Heart right ventricle (tissue), 16 donors: Measurements from ENCODE around the gene ADAMTS2. TPM values are rescaled to one million over a fixed set of nuclear protein-coding genes. Genes with fewer than 3 reads are reported as not detected.

Experiments used
- ATAC-seq, 8 donors: fragments of 200-7000 bp; cut with Tn5 transposase; one replicate each; pipeline ENCODE4 v1.9.1; 2020; ENCODE audit warnings: mild to moderate bottlenecking in 8 of 8, moderate library complexity in 8 of 8, moderate number of reproducible peaks in 1 of 8
- DNase-seq, 2 donors: peaks; one replicate each; pipeline ENCODE4 v3.0.0-alpha.2; 2020
- H3K27ac ChIP-seq, 10 donors: fragments of 200-600 bp; sonication (generic) in 2 of 10; one replicate each; pipeline versions ENCODE4 v1.5.0 to v1.8.0; 2020 to 2022; ENCODE audit warnings: mild to moderate bottlenecking in 3 of 10
- H3K27me3 ChIP-seq, 7 donors: fragments of 200-600 bp; one replicate each; pipeline ENCODE4 v1.8.0; 2021 to 2022; ENCODE audit warnings: mild to moderate bottlenecking in 2 of 7
- H3K36me3 ChIP-seq, 9 donors: fragments of 200-600 bp; sonication (generic) in 1 of 9; one replicate each; pipeline versions ENCODE4 v1.5.0 to v1.8.0; 2020 to 2022; ENCODE audit warnings: mild to moderate bottlenecking in 2 of 9
- H3K4me1 ChIP-seq, 9 donors: fragments of 200-600 bp; sonication (generic) in 1 of 9; one replicate each; pipeline versions ENCODE4 v1.5.0 to v1.8.0; 2020 to 2022; ENCODE audit warnings: mild to moderate bottlenecking in 4 of 9
- H3K4me3 ChIP-seq, 10 donors: fragments of 200-600 bp; sonication (generic) in 2 of 10; one replicate each; pipeline versions ENCODE4 v1.5.0 to v1.8.0; 2020 to 2022; ENCODE audit warnings: mild to moderate bottlenecking in 7 of 10, moderate library complexity in 2 of 10
- H3K9me3 ChIP-seq, 11 donors: fragments of 200-600 bp in 10 of 11; sonication (generic) in 2 of 11; one replicate each; pipeline versions ENCODE4 v1.5.0 to v1.8.0; 2013 to 2022; ENCODE audit warnings: mild to moderate bottlenecking in 2 of 11, control low read depth in 1 of 11, moderate library complexity in 1 of 11
- CTCF ChIP-seq, 9 donors: fragments of 200-600 bp; sonication (generic) in 2 of 9; IDR thresholded peaks; one replicate each; pipeline versions ENCODE4 v1.5.0 to v1.8.0; 2021 to 2022; ENCODE audit warnings: antibody characterized with exemption in 9 of 9, mild to moderate bottlenecking in 5 of 9, moderate library complexity in 1 of 9
- whole genome bisulfite sequencing, 2 donors: extraction: QIAGEN DNeasy Blood & Tissue Kit; methylation state at CpG; one replicate each; pipeline ENCODE4 v1.1.7; 2013; ENCODE audit warnings: inconsistent platforms in 1 of 2; 5-methylcytosine and 5-hydroxymethylcytosine counted together
- intact Hi-C, 10 donors: fragments of 100-400 bp; cut with DNase I; formaldehyde crosslinking; loops; one replicate each; pipeline versions ENCODE4 v1.11.1 to v1.14.2; 2022
- polyA plus RNA-seq, 2 donors: library from polyadenylated mRNA; stranded (reverse); fragments of 200-250 nt; gene quantifications; one replicate each; pipeline ENCODE4 v1.2.3, GENCODE V29; 2013
- total RNA-seq, 10 donors: library from RNA; stranded (reverse); fragmentation: NEBNext Ultra II Directional in 3 of 10; extraction: Animal tissue kit (Norgen Biotek cat#: 25700) in 3 of 10; gene quantifications; one replicate each; pipeline versions ENCODE4 v1.2.1 to v1.2.4, GENCODE V29; 2021 to 2023
- donor health status: Arrhythmogenic right ventricular cardiomyopathy.
- donor health status: ischemic (EF 13 %, LVEDD 7.1; RV severe dilation, severe dysfunction).
- donor health status: healthy with polysubstance abuse.
- donor health status: DM: no; HTN: yes; CAD: no.
- donor health status: DM: no; HTN: no; CAD: no.
- donor health status: ischemic (EF 25% LVEDD 6.9; RV normal size, moderate dysfunction).
- donor health status: ischemic (EF 25% LVEDD 5.7; RV mildly dilated, moderate dysfunction).
- donor health status: healthy.
- donor health status: DM: yes; HTN: yes; CAD: no.
- donor health status: Ischemic cardiomyopathy.
- donor health status: ischemic (EF 35%, LVEDD 5.7; RV mildly dilated, moderate dysfunction).
- donor health status: nonischemic (EF 11% LVEDD 7.7; RV severe dilation, severe dysfunction).
- donor health status: DM: yes; HTN: yes; CAD: no.
- donor health status: PGD.
- donor health status: ischemic (EF 29% LVEDD 5.4; RV normal size, mild dysfunction).
- donor health status: nonischemic (EF 23%, LVEDD 6.1; RV moderate dilation, normal function).

The ADAMTS2 gene
- total and polyA plus RNA-seq, 12 donors = 1.7 to 13.5 (median 3.9) TPM

DNA sequence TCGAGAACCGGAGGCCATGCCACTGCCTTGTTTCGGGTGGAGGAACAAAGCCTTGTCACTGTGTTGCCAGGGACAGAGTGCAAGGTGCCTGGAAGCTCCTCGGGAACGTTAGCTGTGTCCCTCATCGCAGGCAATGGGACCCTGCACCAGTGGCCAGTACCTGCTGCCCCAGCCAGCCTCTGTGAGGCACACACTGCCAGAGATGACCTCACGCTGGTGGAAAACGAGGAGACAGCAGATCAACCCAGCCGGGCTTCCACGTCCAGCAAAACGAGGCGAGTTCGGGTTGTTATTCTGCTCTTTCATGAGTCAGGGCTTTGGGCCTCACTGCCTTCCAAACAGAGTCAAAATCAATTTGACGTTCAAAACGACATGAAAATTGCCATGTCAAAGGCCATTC, 104.1 kb downstream of the ADAMTS2 start:
- WGBS, 2 donors = 74 to 76% methylated on average over 15 of the region's 15 CpGs
- Histone ChIP-seq H3K27ac (peak overlapping the region in 1 of 10 donors; percentile 38), H3K4me3 (no peak overlapping the region), H3K4me1 (peaks cover 0 to 39% (median 11%) of the 10 kb centered on the region in 9 donors), H3K9me3 (peaks cover 0 to 18% (median 3%) of the 10 kb centered on the region in 11 donors), H3K27me3 (peaks cover 0 to 15% (median 0%) of the 10 kb centered on the region in 7 donors), H3K36me3 (no peaks in the 10 kb centered on the region)
- intact Hi-C loops = no loop called here
- no peak for TF ChIP-seq CTCF (IDR thresholded peaks at IDR 0.05)
- DNase-seq (no peak), ATAC-seq (peak in 3 of 8 donors; percentile 20 to 31 (median 20))

DNA sequence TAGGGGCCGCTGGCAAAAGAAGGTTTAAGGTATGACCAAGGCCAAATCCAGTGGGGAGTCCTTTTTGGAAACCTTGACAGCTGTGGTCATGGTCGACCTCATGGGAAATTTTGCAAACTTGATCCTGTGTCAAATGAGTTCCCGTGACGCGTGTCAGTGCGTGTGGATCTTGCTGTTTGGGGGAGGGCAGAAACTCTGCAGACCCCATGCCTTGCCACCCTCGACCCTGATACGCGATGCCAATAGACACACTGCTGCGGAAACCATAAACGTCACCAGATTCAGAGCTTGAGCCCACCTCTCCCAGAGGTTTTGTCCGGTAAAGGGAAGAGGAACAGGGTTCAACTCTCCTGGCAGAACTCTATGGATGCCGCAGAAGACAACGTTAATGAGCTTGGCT, 104.7 kb downstream of the ADAMTS2 start:
- no peak for DNase-seq
- H3K4me3 ChIP-seq = no peak overlapping the region

GRCh38 chr5:179239256-179240135, 105.8 kb downstream of the ADAMTS2 start:
- Histone ChIP-seq H3K9me3 (peaks cover 0 to 14% (median 0%) of the 10 kb centered on the region in 11 donors), H3K4me1 (peaks cover 0 to 39% (median 11%) of the 10 kb centered on the region in 9 donors), H3K27ac (no peak overlapping the region), H3K36me3 (no peaks in the 10 kb centered on the region), H3K27me3 (peaks cover 0 to 22% (median 0%) of the 10 kb centered on the region in 7 donors), H3K4me3 (no peak overlapping the region)
- DNase-seq = no peak
- intact Hi-C loops = no loop called here
- ATAC-seq = no peak
- no peak for TF ChIP-seq CTCF (IDR thresholded peaks at IDR 0.05)
- WGBS, 2 donors = 92% methylated on average over 23 of the region's 23 CpGs

More for the DNA sequence above, 104.7 kb downstream of the ADAMTS2 start:
- H3K9me3 ChIP-seq = peaks cover 0 to 14% (median 0%) of the 10 kb centered on the region in 11 donors
- no peak for TF ChIP-seq CTCF (IDR thresholded peaks at IDR 0.05)
- ATAC-seq = no peak
- peaks cover 0 to 39% (median 11%) of the 10 kb centered on the region in 9 donors for H3K4me1 ChIP-seq
- intact Hi-C loops = no loop called here
- 69 to 76% methylated on average over 14 of the region's 14 CpGs for WGBS, 2 donors
- H3K27me3 ChIP-seq = peaks cover 0 to 15% (median 0%) of the 10 kb centered on the region in 7 donors
- H3K36me3 ChIP-seq = no peaks in the 10 kb centered on the region
- H3K27ac ChIP-seq = peak overlapping the region in 1 of 10 donors; percentile 38

- TF ChIP-seq CTCF (IDR thresholded peaks at IDR 0.05) = no peak
- Histone ChIP-seq H3K27ac (no peak overlapping the region), H3K4me3 (no peak overlapping the region), H3K27me3 (peaks cover 0 to 27% (median 0%) of the 10 kb centered on the region in 7 donors), H3K36me3 (no peaks in the 10 kb centered on the region), H3K9me3 (peaks cover 0 to 14% (median 0%) of the 10 kb centered on the region in 11 donors), H3K4me1 (peaks cover 0 to 30% (median 11%) of the 10 kb centered on the region in 9 donors)
- 93% methylated on average over 8 of the region's 8 CpGs for WGBS, 2 donors
- DNase-seq (no peak), ATAC-seq (no peak)
- intact Hi-C loops = no loop called here
Observed at GRCh38 chr5:179238628-179238970, 106.7 kb downstream of the ADAMTS2 start.
